ENCODE measurements around the gene KRT81. TPM values are rescaled to one million over a fixed set of nuclear protein-coding genes. Genes with fewer than 3 reads are reported as not detected.
"Not testable (repeated sequence)": the region's sequence is repeated elsewhere in the genome, so short reads cannot be mapped to it uniquely, and the experiment has no call there.

Gene KRT81
- polyA plus RNA-seq, 1 experiment = 2.3 TPM

- DNase-seq (ENCODE audit: low read depth, low spot score); H3K4me3 ChIP-seq (ENCODE audit: low read depth, low read length); H3K9me3 ChIP-seq (ENCODE audit: control insufficient read depth, insufficient read depth, low read length); POLR2A ChIA-PET; H3K27ac ChIP-seq (ENCODE audit: low read depth, low read length): not testable (repeated sequence)
- H3K27me3 ChIP-seq (ENCODE audit: control insufficient read depth, insufficient read depth, low read length) = peaks cover 68% of the 10 kb centered on the region
- CTCF ChIA-PET = interaction anchor here (0.6 to 1.9 kb wide), 2 partner anchors 12 to 30 kb away, joined by 4 to 9 read pairs; no protein-coding TSS in a partner anchor
- peak; percentile 34 for TF ChIP-seq CTCF (IDR thresholded peaks at IDR 0.05; ENCODE audit: low read depth, low read length)
Measured at GRCh38 chr12:52315721-52316120, 24.4 kb upstream of the KRT81 start.

GRCh38 chr12:52314511-52314910 is 23.2 kb upstream of the KRT81 start:
- ChIA-PET CTCF (interaction anchor here (0.6 to 1.9 kb wide), 4 partner anchors 13 to 566 kb away, joined by 3 to 9 read pairs (median 4); no protein-coding TSS in a partner anchor), POLR2A (no interaction called here)
- Histone ChIP-seq H3K9me3 (ENCODE audit: control insufficient read depth, insufficient read depth, low read length) (no peaks in the 10 kb centered on the region), H3K4me3 (ENCODE audit: low read depth, low read length) (no peak overlapping the region), H3K27me3 (ENCODE audit: control insufficient read depth, insufficient read depth, low read length) (peaks cover 63% of the 10 kb centered on the region), H3K27ac (ENCODE audit: low read depth, low read length) (no peak overlapping the region)
- TF ChIP-seq CTCF (IDR thresholded peaks at IDR 0.05; ENCODE audit: low read depth, low read length) = no peak
- no peak for DNase-seq (ENCODE audit: low read depth, low spot score)

GRCh38 chr12:52313926-52314325 is 22.6 kb upstream of the KRT81 start:
- H3K9me3 ChIP-seq (ENCODE audit: control insufficient read depth, insufficient read depth, low read length) = no peaks in the 10 kb centered on the region
- POLR2A ChIA-PET = no interaction called here
- H3K27me3 ChIP-seq (ENCODE audit: control insufficient read depth, insufficient read depth, low read length) = peaks cover 63% of the 10 kb centered on the region
- no peak overlapping the region for H3K27ac ChIP-seq (ENCODE audit: low read depth, low read length)
- no peak for DNase-seq (ENCODE audit: low read depth, low spot score)
- TF ChIP-seq CTCF (IDR thresholded peaks at IDR 0.05; ENCODE audit: low read depth, low read length) = no peak
- CTCF ChIA-PET = no interaction called here
- H3K4me3 ChIP-seq (ENCODE audit: low read depth, low read length) = no peak overlapping the region

GRCh38 chr12:52313461-52313860 is 22.1 kb upstream of the KRT81 start:
- H3K27ac ChIP-seq (ENCODE audit: low read depth, low read length) = no peak overlapping the region
- CTCF ChIA-PET = interaction anchor here (3.3 to 3.9 kb wide), 2 partner anchors 14 to 35 kb away, joined by 24 to 32 read pairs; no protein-coding TSS in a partner anchor
- POLR2A ChIA-PET = no interaction called here
- H3K27me3 ChIP-seq (ENCODE audit: control insufficient read depth, insufficient read depth, low read length) = peaks cover 63% of the 10 kb centered on the region
- no peak overlapping the region for H3K4me3 ChIP-seq (ENCODE audit: low read depth, low read length)
- no peak for DNase-seq (ENCODE audit: low read depth, low spot score)
- no peaks in the 10 kb centered on the region for H3K9me3 ChIP-seq (ENCODE audit: control insufficient read depth, insufficient read depth, low read length)
- no peak for TF ChIP-seq CTCF (IDR thresholded peaks at IDR 0.05; ENCODE audit: low read depth, low read length)

- H3K9me3 ChIP-seq (ENCODE audit: control insufficient read depth, insufficient read depth, low read length) = no peaks in the 10 kb centered on the region; the same call in 1 of the 2 replicates
- TF ChIP-seq CTCF (IDR thresholded peaks at IDR 0.05; ENCODE audit: low read depth, low read length) = no peak
- H3K27me3 ChIP-seq (ENCODE audit: control insufficient read depth, insufficient read depth, low read length) = peaks cover 74% of the 10 kb centered on the region
- ChIA-PET CTCF (interaction anchor here (1.0 to 3.9 kb wide), 7 partner anchors 16 to 573 kb away, joined by 3 to 32 read pairs (median 7); no protein-coding TSS in a partner anchor), POLR2A (interaction anchor here (0.9 kb wide), 1 partner anchor 16 kb away, joined by 3 read pairs; no protein-coding TSS in a partner anchor)
- no peak overlapping the region for H3K27ac ChIP-seq (ENCODE audit: low read depth, low read length)
- DNase-seq (ENCODE audit: low read depth, low spot score) = no peak
- H3K4me3 ChIP-seq (ENCODE audit: low read depth, low read length) = no peak overlapping the region
Measured at GRCh38 chr12:52312086-52312485, 20.8 kb upstream of the KRT81 start.

All from AG04450 (cell line).